IgD-negative memory B cell (primary cell): ENCODE data around the gene SLC39A11. TPM values are rescaled to one million over a fixed set of nuclear protein-coding genes. Genes with fewer than 3 reads are reported as not detected.

Experiments used
- H3K27ac Mint-ChIP-seq, 3 donors: one replicate each; pipeline ENCODE4 v1.8.0; 2020 to 2022; ENCODE audit warnings: mild to moderate bottlenecking in 3 of 3, mixed read lengths in 3 of 3, moderate library complexity in 1 of 3
- H3K27me3 Mint-ChIP-seq: one replicate; pipeline ENCODE4 v1.8.0; 2021; ENCODE audit warnings: mixed read lengths
- H3K36me3 Mint-ChIP-seq: one replicate; pipeline ENCODE4 v1.8.0; 2020; ENCODE audit warnings: mild to moderate bottlenecking, mixed read lengths
- H3K4me1 Mint-ChIP-seq, 3 donors: one replicate each; pipeline ENCODE4 v1.8.0; 2020 to 2022; ENCODE audit warnings: mixed read lengths in 3 of 3, mild to moderate bottlenecking in 1 of 3
- H3K4me3 Mint-ChIP-seq, 4 donors: one replicate each; pipeline ENCODE4 v1.8.0; 2020 to 2022; ENCODE audit warnings: mild to moderate bottlenecking in 4 of 4, mixed read lengths in 4 of 4, moderate library complexity in 3 of 4
- H3K9me3 Mint-ChIP-seq, 3 donors: one replicate each; pipeline ENCODE4 v1.8.0; 2020 to 2021; ENCODE audit warnings: mixed read lengths in 3 of 3, mild to moderate bottlenecking in 1 of 3
- polyA plus RNA-seq: library from polyadenylated mRNA; unstranded; fragments of 300-500 nt; fragmentation: Illumina TruSeq; gene quantifications from one replicate; pipeline ENCODE4 v1.2.3, GENCODE V29; 2021

SLC39A11 gene
- polyA plus RNA-seq, 1 donor from 2014 or later: 13.7 TPM

GRCh38 chr17:72615627-72615991 lies 476.9 kb downstream of the SLC39A11 start:
- H3K27ac Mint-ChIP-seq: no peak overlapping the region
- peaks cover 2% of the 10 kb centered on the region for H3K36me3 Mint-ChIP-seq
- no peak overlapping the region for H3K4me3 Mint-ChIP-seq
- H3K9me3 Mint-ChIP-seq: peaks cover 0 to 4% (median 0%) of the 10 kb centered on the region in 3 donors
- peaks cover 0 to 12% (median 2%) of the 10 kb centered on the region in 3 donors for H3K4me1 Mint-ChIP-seq
- peaks cover 21% of the 10 kb centered on the region for H3K27me3 Mint-ChIP-seq

GRCh38 chr17:72614871-72615626 lies 477.4 kb downstream of the SLC39A11 start:
- H3K27me3 Mint-ChIP-seq: peaks cover 19% of the 10 kb centered on the region
- H3K27ac Mint-ChIP-seq: no peak overlapping the region
- no peak overlapping the region for H3K4me3 Mint-ChIP-seq

GRCh38 chr17:72614476-72614870 lies 478.0 kb downstream of the SLC39A11 start:
- H3K9me3 Mint-ChIP-seq: no peaks in the 10 kb centered on the region
- peaks cover 2% of the 10 kb centered on the region for H3K36me3 Mint-ChIP-seq
- H3K27me3 Mint-ChIP-seq: peaks cover 19% of the 10 kb centered on the region
- no peak overlapping the region for H3K4me3 Mint-ChIP-seq
- H3K4me1 Mint-ChIP-seq: peaks cover 0 to 12% (median 2%) of the 10 kb centered on the region in 3 donors
- no peak overlapping the region for H3K27ac Mint-ChIP-seq

More at GRCh38 chr17:72614871-72615626, 477.4 kb downstream of the SLC39A11 start:
- peaks cover 2% of the 10 kb centered on the region for H3K36me3 Mint-ChIP-seq
- H3K4me1 Mint-ChIP-seq: peaks cover 0 to 12% (median 2%) of the 10 kb centered on the region in 3 donors
- no peaks in the 10 kb centered on the region for H3K9me3 Mint-ChIP-seq

- H3K9me3 Mint-ChIP-seq: no peaks in the 10 kb centered on the region
- H3K4me3 Mint-ChIP-seq: no peak overlapping the region
- H3K27me3 Mint-ChIP-seq: peaks cover 19% of the 10 kb centered on the region
- H3K36me3 Mint-ChIP-seq: peaks cover 2% of the 10 kb centered on the region
- no peak overlapping the region for H3K27ac Mint-ChIP-seq
- peaks cover 0 to 12% (median 2%) of the 10 kb centered on the region in 3 donors for H3K4me1 Mint-ChIP-seq
Measured at GRCh38 chr17:72613806-72614292, 478.6 kb downstream of the SLC39A11 start.

- Mint-ChIP-seq H3K27me3 (peaks cover 19% of the 10 kb centered on the region), H3K4me3 (no peak overlapping the region), H3K4me1 (peaks cover 0 to 12% (median 2%) of the 10 kb centered on the region in 3 donors), H3K9me3 (peaks cover under 1 to 4% (median 3%) of the 10 kb centered on the region in 3 donors), H3K36me3 (peaks cover 2% of the 10 kb centered on the region), H3K27ac (no peak overlapping the region)
Measured at GRCh38 chr17:72613396-72613795, 479.1 kb downstream of the SLC39A11 start.

GRCh38 chr17:72611172-72611571 lies 481.3 kb downstream of the SLC39A11 start:
- Mint-ChIP-seq H3K27me3 (peaks cover 10% of the 10 kb centered on the region), H3K4me1 (peaks cover 0 to 2% (median 0%) of the 10 kb centered on the region in 3 donors), H3K4me3 (no peak overlapping the region), H3K27ac (no peak overlapping the region), H3K36me3 (peaks cover 4% of the 10 kb centered on the region), H3K9me3 (peaks cover 3 to 13% (median 10%) of the 10 kb centered on the region in 3 donors)

DNA sequence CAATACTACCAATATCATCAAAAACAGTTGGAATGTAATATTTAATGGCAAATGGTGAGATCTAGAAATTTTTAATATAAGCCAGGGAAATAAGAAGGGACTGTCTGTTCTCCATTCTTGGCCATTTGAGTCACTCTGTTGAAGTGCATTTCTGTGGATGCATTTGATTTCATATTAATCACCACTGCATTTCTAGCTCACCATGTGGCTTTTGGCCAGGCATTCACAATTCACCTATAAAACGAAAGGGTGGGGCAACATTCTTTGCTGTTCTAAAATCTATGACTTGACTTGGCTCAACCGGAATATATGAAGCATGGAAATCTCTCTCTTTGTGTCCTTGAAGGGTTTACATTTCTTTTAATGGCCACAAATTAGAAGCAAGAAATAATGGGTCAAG lies 483.0 kb downstream of the SLC39A11 start:
- Mint-ChIP-seq H3K4me1 (peaks cover 0 to 2% (median 0%) of the 10 kb centered on the region in 3 donors), H3K36me3 (peaks cover 2% of the 10 kb centered on the region), H3K9me3 (peaks cover 3 to 13% (median 10%) of the 10 kb centered on the region in 3 donors), H3K27me3 (peaks cover 12% of the 10 kb centered on the region), H3K4me3 (no peak overlapping the region), H3K27ac (no peak overlapping the region)

DNA sequence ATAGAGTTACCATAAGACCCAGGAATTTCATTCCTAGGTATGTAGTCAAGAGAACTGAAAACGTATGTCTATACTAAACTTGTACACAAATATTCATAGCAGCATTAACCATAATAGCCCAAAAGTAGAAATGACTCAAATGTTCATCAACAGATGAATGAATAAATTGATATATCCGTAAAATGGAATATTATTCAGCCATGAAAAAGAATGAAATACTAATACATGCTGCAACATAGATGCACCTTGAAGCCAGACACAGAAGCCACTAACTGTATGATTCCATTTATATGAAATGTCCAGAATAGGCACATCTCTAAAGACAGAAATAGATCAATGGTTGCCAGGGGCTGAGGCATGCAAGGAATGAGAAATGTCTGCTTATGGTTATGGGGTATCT lies 484.1 kb downstream of the SLC39A11 start:
- Mint-ChIP-seq H3K27ac (no peak overlapping the region), H3K36me3 (peaks cover 2% of the 10 kb centered on the region), H3K27me3 (peaks cover 12% of the 10 kb centered on the region), H3K4me3 (no peak overlapping the region), H3K9me3 (peaks cover 3 to 13% (median 10%) of the 10 kb centered on the region in 3 donors), H3K4me1 (peaks cover 0 to 2% (median 0%) of the 10 kb centered on the region in 3 donors)

DNA sequence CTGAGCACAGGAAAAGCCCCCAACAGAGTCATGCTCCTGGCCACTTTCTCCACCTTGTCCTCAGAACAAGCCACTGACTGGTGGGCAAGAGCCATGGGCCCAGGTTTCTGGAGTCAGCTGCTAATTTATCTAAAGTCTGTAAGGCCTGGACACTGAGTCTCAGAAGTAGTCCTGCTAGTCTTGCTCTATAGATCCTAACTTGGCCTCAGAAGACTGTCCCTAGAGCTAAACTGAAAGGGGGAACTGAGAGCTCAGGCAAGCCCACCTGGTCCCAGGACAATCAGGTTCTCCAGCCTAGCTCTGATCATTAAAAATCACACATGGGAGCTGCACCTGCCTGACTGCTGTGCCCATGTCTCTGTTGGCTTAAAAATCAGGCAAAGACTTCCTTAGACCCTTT lies 485.8 kb downstream of the SLC39A11 start:
- Mint-ChIP-seq H3K27ac (no peak overlapping the region), H3K4me3 (no peak overlapping the region), H3K4me1 (no peaks in the 10 kb centered on the region), H3K9me3 (peaks cover 3 to 13% (median 10%) of the 10 kb centered on the region in 3 donors), H3K27me3 (peaks cover 11% of the 10 kb centered on the region), H3K36me3 (peaks cover 2% of the 10 kb centered on the region)

DNA sequence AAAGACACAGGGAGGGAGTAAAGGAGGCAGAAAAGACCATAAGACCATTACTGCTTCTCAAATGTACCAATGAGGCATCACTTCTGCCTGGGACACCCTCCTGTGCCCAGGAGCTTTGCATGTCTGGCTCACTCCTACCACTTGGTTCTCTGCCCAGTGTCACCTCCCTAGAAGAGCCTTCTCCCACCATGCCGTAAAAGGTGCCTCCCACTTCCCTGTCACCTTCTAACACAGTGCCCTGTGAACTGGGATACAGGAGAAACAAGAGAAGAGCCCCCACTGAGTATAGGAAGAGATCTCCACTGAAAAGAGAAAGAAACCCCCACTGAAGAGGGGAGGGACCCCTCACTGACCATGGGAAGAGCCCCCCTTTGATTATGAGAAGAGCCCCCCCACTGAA lies 486.9 kb downstream of the SLC39A11 start:
- peaks cover 2% of the 10 kb centered on the region for H3K36me3 Mint-ChIP-seq
- no peak overlapping the region for H3K4me3 Mint-ChIP-seq
- no peaks in the 10 kb centered on the region for H3K4me1 Mint-ChIP-seq
- H3K27ac Mint-ChIP-seq: no peak overlapping the region
- peaks cover 3 to 13% (median 10%) of the 10 kb centered on the region in 3 donors for H3K9me3 Mint-ChIP-seq
- peaks cover 15% of the 10 kb centered on the region for H3K27me3 Mint-ChIP-seq

DNA sequence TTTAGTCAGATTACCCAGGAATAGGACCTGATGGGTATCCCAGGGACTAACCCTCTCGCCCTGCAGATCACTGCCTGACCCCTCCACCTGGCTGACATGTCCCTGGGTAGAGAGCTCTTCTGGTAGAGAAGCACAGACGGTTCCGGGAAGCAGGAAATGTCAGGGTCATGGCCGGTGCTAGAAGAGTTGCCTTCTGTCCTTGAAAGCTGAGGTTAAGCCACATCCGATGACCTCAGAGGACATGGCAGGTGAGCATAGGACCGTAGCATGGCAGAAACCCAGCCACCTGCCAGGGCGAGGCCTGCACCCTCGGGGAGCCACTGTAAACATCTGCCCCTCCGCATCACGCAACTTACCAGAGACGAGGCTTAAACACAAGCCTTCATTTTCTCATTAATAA lies 488.0 kb downstream of the SLC39A11 start:
- Mint-ChIP-seq H3K27me3 (peaks cover 19% of the 10 kb centered on the region), H3K4me3 (no peak overlapping the region), H3K9me3 (peaks cover 5 to 13% (median 10%) of the 10 kb centered on the region in 3 donors), H3K36me3 (peaks cover 2% of the 10 kb centered on the region), H3K4me1 (no peaks in the 10 kb centered on the region), H3K27ac (no peak overlapping the region)

GRCh38 chr17:72603420-72604242 lies 488.9 kb downstream of the SLC39A11 start:
- Mint-ChIP-seq H3K36me3 (peaks cover 2% of the 10 kb centered on the region), H3K27me3 (peaks cover 23% of the 10 kb centered on the region), H3K9me3 (peaks cover 5 to 12% (median 9%) of the 10 kb centered on the region in 3 donors), H3K4me1 (no peaks in the 10 kb centered on the region), H3K27ac (no peak overlapping the region), H3K4me3 (no peak overlapping the region)

- peak overlapping the region in 2 of 4 donors; percentile 34 to 65 for H3K4me3 Mint-ChIP-seq
- H3K27me3 Mint-ChIP-seq: peaks cover 23% of the 10 kb centered on the region
- no peaks in the 10 kb centered on the region for H3K4me1 Mint-ChIP-seq
- peaks cover 2 to 3% (median 2%) of the 10 kb centered on the region in 3 donors for H3K9me3 Mint-ChIP-seq
- no peak overlapping the region for H3K27ac Mint-ChIP-seq
- H3K36me3 Mint-ChIP-seq: peaks cover 2% of the 10 kb centered on the region
Measured at GRCh38 chr17:72602517-72603419, 489.7 kb downstream of the SLC39A11 start.

GRCh38 chr17:72600934-72601333 lies 491.6 kb downstream of the SLC39A11 start:
- Mint-ChIP-seq H3K4me3 (no peak overlapping the region), H3K4me1 (no peaks in the 10 kb centered on the region), H3K9me3 (peaks cover 0 to 2% (median 0%) of the 10 kb centered on the region in 3 donors), H3K36me3 (no peaks in the 10 kb centered on the region), H3K27me3 (peaks cover 26% of the 10 kb centered on the region), H3K27ac (peak overlapping the region in 1 of 3 donors; percentile 48)
